IMR-90 (cell line): ENCODE results near the gene INTS11.
"Not testable (repeated sequence)": the region's sequence is repeated elsewhere in the genome, so short reads cannot be mapped to it uniquely, and the experiment has no call there.

Experiments
- CEBPB ChIP-seq: IDR thresholded peaks from 2 replicates; pipeline ENCODE4 v1.6.1; 2012; ENCODE audit warnings: low read depth, low read length, improper control_type of control experiment
- CTCF ChIP-seq: conservative IDR thresholded peaks from 2 replicates; pipeline ENCODE4 v1.5.1; 2012; ENCODE audit warnings: mild to moderate bottlenecking, low read depth, low read length, improper control_type of control experiment
- POLR2A ChIP-seq: IDR thresholded peaks from 2 replicates; pipeline ENCODE4 v1.6.1; 2012; ENCODE audit warnings: mild to moderate bottlenecking, low read depth, low read length
- USF2 ChIP-seq: fragments of 150-350 bp; IDR thresholded peaks from 2 replicates; pipeline ENCODE4 v1.6.1; 2017; ENCODE audit warnings: mild to moderate bottlenecking, antibody characterized with exemption, low read length, low read depth

GRCh38 chr1:1316199-1316598 is 8.3 kb downstream of the INTS11 start:
- TF ChIP-seq POLR2A, CTCF, CEBPB, USF2: not testable (repeated sequence)
